Measurements from ENCODE around the gene PERCC1. TPM values are rescaled to one million over a fixed set of nuclear protein-coding genes. Genes with fewer than 3 reads are reported as not detected.
A peak's percentile ranks its signal among the peaks of the same experiment; 100 is the strongest.
"Not testable (repeated sequence)": the region's sequence is repeated elsewhere in the genome, so short reads cannot be mapped to it uniquely, and the experiment has no call there.

The PERCC1 gene
- polyA plus RNA-seq, 6 donors from 2014 or later = not detected

DNA sequence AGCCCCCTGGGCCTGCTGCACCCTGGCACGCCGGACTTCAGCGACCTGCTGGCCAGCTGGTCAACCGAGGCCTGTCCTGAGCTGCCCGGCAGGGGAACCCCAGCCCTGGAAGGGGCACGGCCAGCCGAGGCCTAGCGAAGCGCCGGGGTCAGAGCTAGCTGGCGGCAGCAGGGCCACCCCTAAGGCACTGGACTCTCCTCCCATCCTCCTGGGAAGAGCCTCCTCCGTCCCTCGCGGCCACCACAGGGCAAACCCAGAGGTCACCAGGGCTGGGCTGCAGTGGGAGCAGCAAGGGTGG, 2.3 kb downstream of the PERCC1 start:
- H3K27ac Mint-ChIP-seq = no peak overlapping the region

DNA sequence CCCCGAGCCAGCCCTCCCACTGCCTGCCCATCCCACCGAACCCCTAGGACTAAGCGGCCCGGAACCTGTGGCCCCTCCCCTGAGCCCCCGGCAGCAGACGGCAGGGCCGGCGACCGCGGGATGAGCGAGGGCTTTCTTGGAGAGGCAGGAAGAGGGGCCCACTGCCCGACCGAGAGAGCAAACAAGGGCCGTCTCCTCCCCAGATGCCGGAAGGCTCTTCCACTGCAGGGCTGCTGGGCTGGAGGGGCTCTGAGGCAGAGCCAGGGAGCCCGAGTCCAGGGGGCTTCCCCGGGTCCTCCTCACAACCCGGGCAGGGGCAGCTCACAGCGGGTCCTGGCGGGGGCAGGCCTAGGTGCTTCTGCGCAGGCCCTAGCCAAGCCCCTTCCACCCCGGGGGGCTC, 2.9 kb downstream of the PERCC1 start:
- H3K9me3 Mint-ChIP-seq = no peaks in the 10 kb centered on the region
- ATAC-seq (ENCODE audit: low read depth in 2 of 2) = no peak
- H3K36me3 Mint-ChIP-seq = no peaks in the 10 kb centered on the region
- H3K27ac Mint-ChIP-seq = no peak overlapping the region
- DNase-seq = no peak
- H3K27me3 Mint-ChIP-seq = no peaks in the 10 kb centered on the region
- no peak overlapping the region for H3K4me3 Mint-ChIP-seq
- peaks cover 6 to 10% (median 10%) of the 10 kb centered on the region in 3 donors for H3K4me1 Mint-ChIP-seq

More for the DNA sequence above, 2.3 kb downstream of the PERCC1 start:
- no peaks in the 10 kb centered on the region for H3K9me3 Mint-ChIP-seq
- DNase-seq (no peak), ATAC-seq (ENCODE audit: low read depth in 2 of 2) (no peak)
- H3K36me3 Mint-ChIP-seq = no peaks in the 10 kb centered on the region
- no peaks in the 10 kb centered on the region for H3K27me3 Mint-ChIP-seq
- H3K4me3 Mint-ChIP-seq = no peak overlapping the region
- peaks cover 6 to 10% (median 10%) of the 10 kb centered on the region in 3 donors for H3K4me1 Mint-ChIP-seq

DNA sequence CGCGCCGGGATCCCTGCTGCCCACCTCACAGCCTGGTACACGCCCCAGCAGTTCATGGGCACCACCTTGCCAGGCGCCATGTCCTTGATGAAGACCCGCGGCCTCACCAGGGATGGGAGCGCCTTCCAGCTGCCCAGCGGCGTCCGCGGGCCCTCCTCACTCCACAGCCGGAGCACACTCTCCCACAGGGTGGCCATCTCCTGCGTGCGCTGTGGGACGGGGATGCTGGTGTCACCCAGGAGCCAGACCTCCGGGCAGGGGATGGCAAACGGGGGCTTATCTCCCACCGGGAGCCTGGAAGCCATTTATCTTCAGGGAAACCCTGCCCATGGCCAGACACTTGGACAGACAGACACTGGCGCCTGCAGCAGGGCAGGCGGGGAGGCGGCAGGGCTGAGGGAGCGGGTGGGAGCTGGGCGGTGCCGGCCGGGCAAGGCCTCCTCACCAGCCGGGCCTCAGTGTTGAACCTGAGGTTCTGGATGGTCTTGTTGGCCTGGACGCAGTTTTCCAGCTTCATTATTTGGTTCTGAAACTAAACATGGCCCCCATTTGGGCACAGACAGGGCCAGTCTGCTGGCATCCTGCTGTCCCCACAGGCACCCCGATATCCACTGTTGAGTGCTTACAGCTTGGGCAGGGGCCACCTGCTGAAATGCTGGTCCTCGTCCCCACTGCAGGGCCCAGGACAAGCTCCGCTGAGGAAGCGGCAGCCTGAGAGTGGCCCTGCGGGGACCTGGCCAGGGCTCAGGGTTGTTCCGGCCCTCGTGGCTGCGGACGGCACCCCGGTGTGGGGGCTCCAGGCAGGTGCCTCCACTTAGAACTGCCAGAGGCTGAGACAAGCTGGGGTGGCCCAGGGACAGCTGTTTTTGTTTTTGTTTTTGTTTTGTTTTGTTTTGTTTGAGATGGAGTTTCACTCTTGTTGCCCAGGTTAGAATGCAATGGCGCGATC, 4.0 kb downstream of the PERCC1 start:
- H3K9me3 Mint-ChIP-seq = no peaks in the 10 kb centered on the region
- no peaks in the 10 kb centered on the region for H3K27me3 Mint-ChIP-seq
- H3K4me3 Mint-ChIP-seq = no peak overlapping the region
- peaks cover 6 to 7% (median 6%) of the 10 kb centered on the region in 3 donors for H3K4me1 Mint-ChIP-seq
- DNase-seq (no peak), ATAC-seq (ENCODE audit: low read depth in 2 of 2) (no peak)
- no peaks in the 10 kb centered on the region for H3K36me3 Mint-ChIP-seq
- H3K27ac Mint-ChIP-seq = peak overlapping the region in 1 of 6 donors; percentile 72

DNA sequence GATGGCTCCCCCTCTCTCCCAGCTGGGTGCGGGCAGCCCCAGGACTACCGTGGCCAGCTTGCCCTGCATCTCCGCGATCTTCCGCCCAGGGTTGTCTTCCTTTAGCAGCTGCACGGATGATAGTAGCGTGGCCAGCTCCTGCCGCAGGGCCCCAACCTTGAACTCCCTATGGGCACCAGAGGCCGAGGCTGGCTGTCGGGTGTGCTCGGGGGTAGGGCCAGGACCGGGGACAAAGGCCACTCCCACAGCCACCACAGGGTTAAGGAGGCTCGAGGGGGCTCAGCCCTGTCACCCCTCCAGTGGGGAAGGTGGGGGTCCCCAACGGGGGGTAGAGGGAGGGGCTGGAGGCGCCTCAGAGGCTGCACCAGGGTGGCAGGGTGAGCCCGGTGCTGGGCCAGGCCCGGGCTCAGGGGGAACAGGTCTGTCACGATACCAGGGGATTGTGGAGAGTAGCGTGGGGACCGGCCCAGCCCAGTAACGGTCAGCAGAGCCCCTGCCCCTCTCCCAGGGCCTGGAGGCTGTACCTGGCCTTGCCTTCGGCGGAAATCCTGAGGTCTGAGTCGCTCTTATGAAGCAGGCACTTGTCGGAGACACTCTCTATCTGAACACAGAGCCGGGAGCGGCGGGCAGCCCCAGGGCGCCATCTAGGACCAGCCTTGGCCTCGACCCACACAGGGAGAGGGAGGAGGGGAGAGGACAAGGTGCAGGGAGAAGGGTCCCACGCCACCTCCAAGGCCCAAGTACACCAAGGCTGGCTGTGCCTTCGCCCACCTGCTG, 5.2 kb downstream of the PERCC1 start:
- Mint-ChIP-seq H3K27ac (no peak overlapping the region), H3K4me1 (peaks cover 6 to 11% (median 9%) of the 10 kb centered on the region in 3 donors), H3K4me3 (no peak overlapping the region), H3K9me3 (no peaks in the 10 kb centered on the region), H3K27me3 (no peaks in the 10 kb centered on the region), H3K36me3 (no peaks in the 10 kb centered on the region)
- DNase-seq = no peak
- no peak for ATAC-seq (ENCODE audit: low read depth in 2 of 2)

DNA sequence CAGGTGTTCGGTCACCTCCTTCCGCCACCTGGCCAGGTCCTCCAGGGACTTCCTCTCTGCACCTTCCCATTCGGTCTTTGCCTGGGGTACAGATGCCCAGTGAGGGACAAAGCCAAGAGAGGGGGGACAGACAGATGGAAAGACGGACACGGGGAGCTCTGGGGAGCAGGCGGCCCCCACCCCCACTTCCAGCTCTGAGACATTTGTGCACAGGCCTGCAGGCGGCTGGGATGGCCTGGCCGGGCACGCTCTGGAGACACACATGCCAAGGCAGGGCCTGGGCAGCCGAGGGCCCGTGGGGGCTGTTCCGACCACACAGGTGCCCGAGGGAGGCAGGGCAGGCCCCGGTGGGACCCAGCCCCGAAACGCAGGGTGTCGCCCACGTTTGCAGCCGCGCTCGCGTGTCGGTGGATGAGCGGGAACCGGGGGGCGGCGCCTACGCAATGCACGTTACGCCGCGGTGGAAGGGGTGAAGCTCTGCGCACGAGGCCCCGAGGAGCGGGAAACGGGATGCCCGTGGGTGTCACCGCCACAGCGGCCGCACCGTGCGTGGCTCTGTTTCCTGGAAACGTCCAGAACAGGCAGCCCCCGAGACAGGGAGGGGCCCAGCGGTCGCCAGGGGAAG, 6.0 kb downstream of the PERCC1 start:
- Mint-ChIP-seq H3K9me3 (no peaks in the 10 kb centered on the region), H3K4me1 (peaks cover 5 to 9% (median 9%) of the 10 kb centered on the region in 3 donors), H3K27me3 (no peaks in the 10 kb centered on the region), H3K4me3 (no peak overlapping the region), H3K27ac (no peak overlapping the region), H3K36me3 (no peaks in the 10 kb centered on the region)
- DNase-seq (no peak), ATAC-seq (ENCODE audit: low read depth in 2 of 2) (no peak)

DNA sequence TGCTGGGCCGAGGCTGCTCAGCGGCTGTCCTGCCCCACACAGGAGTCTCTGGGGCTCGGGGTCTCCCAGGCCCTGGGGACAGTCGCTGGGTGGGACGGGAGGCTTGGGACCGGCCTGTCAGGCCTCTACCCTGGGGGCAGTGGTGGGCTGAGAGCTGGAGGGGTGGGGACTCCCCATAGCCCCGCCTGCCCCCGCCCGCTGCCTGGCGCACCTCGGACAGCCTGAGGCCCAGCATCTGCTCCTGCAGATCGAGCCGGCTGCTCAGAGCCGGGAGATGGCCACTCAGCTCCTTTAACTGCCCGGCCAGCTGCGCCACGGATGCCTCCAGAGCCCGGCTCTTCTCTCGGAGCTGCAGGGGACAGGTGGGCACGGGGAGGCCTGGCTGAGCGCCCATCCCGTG, 6.7 kb downstream of the PERCC1 start:
- DNase-seq (no peak), ATAC-seq (ENCODE audit: low read depth in 2 of 2) (no peak)
- Mint-ChIP-seq H3K9me3 (no peaks in the 10 kb centered on the region), H3K27me3 (no peaks in the 10 kb centered on the region), H3K4me3 (no peak overlapping the region), H3K27ac (no peak overlapping the region), H3K4me1 (peaks cover 0 to 5% (median 3%) of the 10 kb centered on the region in 3 donors), H3K36me3 (no peaks in the 10 kb centered on the region)

DNA sequence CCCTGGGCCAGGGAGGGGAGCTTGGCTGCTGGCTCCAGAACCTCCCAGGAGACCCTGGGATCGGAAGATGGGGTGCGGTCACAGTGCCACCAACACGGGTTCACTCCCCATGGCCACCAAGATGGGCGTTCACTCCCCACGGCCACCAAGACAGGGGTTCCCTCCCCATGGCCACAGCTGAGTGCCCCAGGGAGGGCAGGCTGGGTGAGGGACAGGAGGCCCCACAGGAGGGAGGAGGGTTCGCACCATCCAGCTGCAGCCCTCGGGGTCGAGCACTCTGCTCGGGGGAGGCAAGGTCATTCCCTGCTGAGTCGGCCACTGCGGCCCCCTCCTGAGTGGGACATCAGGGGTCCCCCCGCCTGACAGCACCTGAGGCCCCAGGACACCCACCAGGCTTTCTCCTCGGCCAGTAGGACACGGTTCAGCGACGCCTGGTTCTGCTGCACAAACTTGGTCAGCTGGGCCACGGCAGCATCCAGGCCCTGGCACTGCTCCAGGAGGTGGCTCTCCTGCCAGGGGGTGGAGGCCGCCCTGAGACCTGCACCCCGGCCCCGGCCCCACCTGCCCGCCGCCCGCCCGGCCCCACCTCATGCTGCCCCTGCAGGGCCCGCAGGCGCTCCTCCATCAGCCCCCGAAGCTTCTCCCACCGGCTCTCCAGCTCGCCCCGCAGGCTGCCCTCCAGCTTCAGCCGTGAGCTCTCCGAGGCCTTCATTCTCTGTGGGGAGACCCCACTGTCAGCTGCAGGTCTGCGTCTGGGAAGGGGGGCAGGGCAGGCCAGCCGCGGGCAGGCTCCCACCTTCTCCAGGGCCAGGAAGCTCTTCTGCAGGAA, 7.6 kb downstream of the PERCC1 start:
- peaks cover 0 to 5% (median 3%) of the 10 kb centered on the region in 3 donors for H3K4me1 Mint-ChIP-seq
- DNase-seq (no peak), ATAC-seq (ENCODE audit: low read depth in 2 of 2) (no peak)
- H3K4me3 Mint-ChIP-seq = no peak overlapping the region
- peak overlapping the region in 1 of 6 donors; percentile 79 for H3K27ac Mint-ChIP-seq
- H3K36me3 Mint-ChIP-seq = no peaks in the 10 kb centered on the region
- H3K9me3 Mint-ChIP-seq = no peaks in the 10 kb centered on the region
- no peaks in the 10 kb centered on the region for H3K27me3 Mint-ChIP-seq

DNA sequence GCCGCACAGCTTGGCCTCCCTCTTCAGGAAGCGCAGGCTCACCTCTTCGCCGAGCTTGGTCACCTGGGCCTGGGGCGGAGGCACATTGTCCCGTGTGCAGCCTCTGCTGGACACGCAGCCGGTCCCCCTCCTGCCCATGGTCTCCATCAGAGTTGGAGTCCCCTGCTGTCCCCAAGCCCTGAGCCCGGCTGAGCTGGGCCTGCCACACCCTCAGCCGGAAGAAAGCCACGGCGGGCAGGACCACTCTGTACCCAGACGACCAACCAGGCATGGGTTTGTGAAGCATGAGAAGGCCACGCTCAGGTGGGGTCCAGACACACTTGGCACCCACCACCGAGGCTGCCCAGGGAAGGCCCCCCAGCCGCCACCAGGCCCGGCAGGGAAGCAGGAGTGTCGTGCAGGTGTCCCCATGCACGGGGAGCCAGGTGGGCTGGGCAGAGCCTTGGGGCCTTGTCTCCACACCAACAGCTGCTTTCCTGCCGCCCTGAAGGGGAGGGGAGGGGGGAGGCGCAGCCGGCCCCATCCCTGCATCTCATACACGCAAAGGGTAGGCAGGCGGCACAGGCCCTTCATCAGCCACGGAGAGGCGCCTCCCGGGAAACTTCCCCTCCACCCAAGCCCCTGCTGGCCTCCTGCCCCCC, 8.3 kb downstream of the PERCC1 start:
- Mint-ChIP-seq H3K36me3 (no peaks in the 10 kb centered on the region), H3K27ac (peak overlapping the region in 1 of 6 donors; percentile 83), H3K4me1 (peaks cover 0 to 5% (median 3%) of the 10 kb centered on the region in 3 donors), H3K9me3 (no peaks in the 10 kb centered on the region), H3K4me3 (no peak overlapping the region), H3K27me3 (no peaks in the 10 kb centered on the region)
- no peak for DNase-seq
- ATAC-seq (ENCODE audit: low read depth in 2 of 2) = no peak

DNA sequence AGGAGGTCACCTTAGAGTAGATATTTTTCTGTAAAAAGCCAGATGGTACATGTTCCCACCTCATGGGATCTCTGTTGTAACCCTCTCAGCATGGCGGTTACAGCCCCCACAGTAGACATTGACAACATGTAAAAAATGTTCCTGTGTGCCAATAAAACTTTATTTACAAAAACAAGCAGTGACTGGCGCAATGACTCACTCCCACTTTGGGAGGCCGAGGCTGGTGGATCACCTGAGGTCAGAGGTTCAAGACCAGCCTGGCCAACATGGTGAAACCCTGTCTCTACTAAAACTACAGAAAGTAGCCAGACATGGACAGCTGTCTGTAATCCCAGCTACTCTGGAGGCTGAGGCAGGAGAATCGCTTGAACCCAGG, 8.8 kb downstream of the PERCC1 start:
- H3K27me3 Mint-ChIP-seq; ATAC-seq (ENCODE audit: low read depth in 2 of 2): not testable (repeated sequence)

DNA sequence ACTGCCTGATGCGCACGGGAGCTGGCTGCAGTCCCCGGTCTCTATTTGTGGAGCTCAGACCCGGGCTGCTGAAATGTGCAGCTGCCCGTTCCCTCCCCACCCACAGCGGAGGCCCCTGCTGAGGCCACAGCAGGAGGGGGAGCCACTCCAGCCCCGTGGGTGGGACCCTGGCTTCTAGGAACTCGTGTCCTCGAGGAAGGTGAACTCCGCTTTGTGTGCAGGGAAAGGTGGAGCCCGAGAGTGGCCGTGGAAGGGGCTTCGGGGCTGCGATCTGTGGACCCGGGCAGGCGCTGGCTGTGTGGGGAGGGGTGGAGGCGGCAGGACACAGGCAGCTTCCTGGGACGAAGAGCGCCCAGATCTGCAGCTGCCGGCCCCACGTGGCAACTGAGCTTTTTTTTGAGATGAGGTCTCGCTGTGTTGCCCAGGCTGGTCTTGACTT, 10.5 kb downstream of the PERCC1 start:
- no peak for DNase-seq
- Mint-ChIP-seq H3K9me3 (no peaks in the 10 kb centered on the region), H3K27me3 (no peaks in the 10 kb centered on the region), H3K4me3 (no peak overlapping the region), H3K27ac (no peak overlapping the region), H3K4me1 (peaks cover 0 to 5% (median 3%) of the 10 kb centered on the region in 3 donors), H3K36me3 (no peaks in the 10 kb centered on the region)
- ATAC-seq (ENCODE audit: low read depth in 2 of 2) = no peak

More for the DNA sequence above, 8.8 kb downstream of the PERCC1 start:
- DNase-seq, H3K4me1 Mint-ChIP-seq, H3K4me3 Mint-ChIP-seq, H3K36me3 Mint-ChIP-seq, H3K9me3 Mint-ChIP-seq: not testable (repeated sequence)
- H3K27ac Mint-ChIP-seq = peak overlapping the region in 2 of 6 donors; percentile 20 to 83

DNA sequence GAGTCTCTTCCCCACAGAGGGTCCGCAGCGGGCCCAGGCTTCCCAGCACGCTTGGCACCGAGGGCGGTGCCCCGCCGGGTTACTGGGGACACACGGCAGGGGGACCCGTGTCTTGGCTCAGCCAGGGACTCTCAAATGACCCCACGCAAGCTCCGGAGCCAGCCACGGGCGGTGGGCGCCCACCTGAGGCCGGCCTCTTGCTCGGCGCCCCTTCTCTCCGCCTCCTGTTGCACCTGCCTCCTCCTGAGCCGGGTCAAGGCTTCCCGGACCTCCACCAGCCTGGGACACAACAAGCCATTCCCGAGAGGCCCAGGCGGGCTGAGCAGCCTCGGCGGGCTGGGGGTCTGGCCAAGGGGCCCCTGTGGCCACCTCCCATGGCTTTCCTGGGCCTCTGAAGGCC, 11.8 kb downstream of the PERCC1 start:
- ATAC-seq (ENCODE audit: low read depth in 2 of 2) (no peak), DNase-seq (no peak)
- Mint-ChIP-seq H3K36me3 (no peaks in the 10 kb centered on the region), H3K4me3 (no peak overlapping the region), H3K27me3 (no peaks in the 10 kb centered on the region), H3K27ac (no peak overlapping the region), H3K9me3 (no peaks in the 10 kb centered on the region), H3K4me1 (peaks cover 0 to 5% (median 3%) of the 10 kb centered on the region in 3 donors)

DNA sequence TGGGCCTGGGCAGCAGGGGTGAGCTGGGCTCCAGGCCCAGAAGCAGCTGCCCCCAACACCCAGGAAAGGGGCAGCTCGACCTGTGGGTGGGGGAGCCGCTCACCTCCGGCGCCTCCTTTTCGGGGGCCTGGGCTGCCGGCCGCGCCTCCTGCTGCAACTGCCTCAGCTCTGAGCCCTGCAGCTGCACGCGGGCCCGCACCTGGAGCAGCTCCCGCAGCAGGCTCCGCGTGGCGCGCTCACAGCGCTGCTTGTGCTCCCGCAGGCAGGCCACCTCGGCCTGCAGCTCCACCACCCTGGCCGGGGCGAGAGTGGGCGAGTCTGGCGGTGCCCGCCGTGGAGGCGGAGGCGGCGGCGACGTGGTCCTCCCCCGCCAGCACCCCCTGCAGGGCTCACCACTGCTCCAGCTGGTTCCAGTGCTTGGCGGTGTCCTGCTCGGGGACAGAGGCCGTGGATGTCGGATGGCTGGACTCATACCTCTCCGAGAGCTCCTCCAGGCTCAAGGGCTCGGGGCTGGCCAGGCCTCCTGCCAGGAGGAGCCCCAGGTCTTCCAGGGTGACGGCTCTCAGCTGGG, 12.6 kb downstream of the PERCC1 start:
- no peaks in the 10 kb centered on the region for H3K27me3 Mint-ChIP-seq
- H3K4me3 Mint-ChIP-seq = no peak overlapping the region
- no peaks in the 10 kb centered on the region for H3K36me3 Mint-ChIP-seq
- H3K27ac Mint-ChIP-seq = no peak overlapping the region
- DNase-seq (no peak), ATAC-seq (ENCODE audit: low read depth in 2 of 2) (no peak)
- peaks cover 0 to 5% (median 3%) of the 10 kb centered on the region in 3 donors for H3K4me1 Mint-ChIP-seq
- H3K9me3 Mint-ChIP-seq = no peaks in the 10 kb centered on the region
